ENCODE results near the gene TYROBP. TPM values are rescaled to one million over a fixed set of nuclear protein-coding genes. Genes with fewer than 3 reads are reported as not detected.

Gene TYROBP
- total RNA-seq (2022; extraction: Qiagen RNA extraction) = not detected in 5 replicates

DNA sequence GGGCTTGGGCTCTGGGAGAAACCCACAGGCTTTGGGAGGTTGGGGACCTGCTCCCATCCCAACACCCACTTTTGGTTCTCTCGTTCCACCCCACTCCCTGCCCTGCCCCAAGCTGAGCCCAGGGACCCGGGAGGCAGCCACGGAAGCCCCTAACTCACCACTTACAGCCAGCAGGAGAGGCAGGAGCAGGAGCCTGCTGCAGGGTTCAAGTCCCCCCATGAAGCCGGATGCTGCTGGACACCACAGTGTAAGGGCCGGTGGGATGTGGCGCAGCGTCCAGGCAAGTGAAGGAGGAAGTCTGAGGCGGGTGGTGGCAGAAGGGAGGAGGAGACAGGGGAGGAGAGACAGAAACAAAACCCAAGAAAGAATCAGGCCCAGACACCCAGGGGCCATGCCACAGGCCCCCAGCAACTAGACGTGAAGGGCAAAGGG, at the start of gene TYROBP:
TYROBP (minus strand) TSS at position 286 of the 432 bp plus-strand sequence; CDS start at position 219, 67 bp downstream.

DNA sequence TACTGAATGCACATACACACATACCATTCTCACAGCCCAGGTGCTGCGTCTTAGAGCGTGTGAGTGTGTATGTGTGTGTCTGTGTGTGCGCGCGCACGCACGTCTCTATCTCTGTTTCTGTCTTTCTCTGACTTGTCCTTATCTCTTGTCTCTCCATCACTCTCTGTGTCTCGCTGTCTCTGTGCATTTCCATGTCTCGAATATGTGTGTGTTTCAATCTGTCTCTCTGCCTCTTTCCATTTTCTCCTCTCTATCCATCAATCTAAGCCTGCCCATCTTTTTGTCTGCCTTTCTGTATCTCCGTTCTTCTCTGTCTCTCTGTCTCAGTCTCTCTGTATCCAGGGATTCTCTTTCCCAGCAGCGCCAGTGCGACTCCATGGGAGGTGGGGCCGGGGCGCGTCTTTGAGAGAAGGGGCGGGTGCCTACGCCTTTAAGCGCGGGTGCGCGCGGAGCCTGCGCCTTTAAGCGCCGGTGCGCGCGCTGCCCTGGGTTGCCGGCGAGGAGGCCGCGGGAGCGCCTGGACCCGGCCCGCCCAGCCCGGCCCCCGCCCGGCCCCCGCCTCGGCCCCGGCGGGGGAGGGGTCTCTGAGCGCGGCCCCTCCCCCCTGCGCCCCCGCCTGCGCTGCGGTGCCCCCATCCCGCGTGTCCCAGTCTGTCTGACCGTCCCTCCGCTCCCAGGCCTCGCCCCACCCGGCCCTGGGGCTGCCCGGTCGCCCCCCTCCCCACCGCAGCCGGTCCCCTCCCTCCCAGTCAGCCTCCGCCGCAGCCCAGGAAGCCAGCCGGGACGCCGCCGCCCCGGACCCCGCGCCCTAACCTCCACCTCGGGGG, 28.0 kb upstream of the TYROBP start, which contains the start of gene LRFN3:
LRFN3 (plus strand) TSS at position 464 of the 827 bp plus-strand sequence. CDS start 3,052 bp downstream, outside the sequence.

DNA sequence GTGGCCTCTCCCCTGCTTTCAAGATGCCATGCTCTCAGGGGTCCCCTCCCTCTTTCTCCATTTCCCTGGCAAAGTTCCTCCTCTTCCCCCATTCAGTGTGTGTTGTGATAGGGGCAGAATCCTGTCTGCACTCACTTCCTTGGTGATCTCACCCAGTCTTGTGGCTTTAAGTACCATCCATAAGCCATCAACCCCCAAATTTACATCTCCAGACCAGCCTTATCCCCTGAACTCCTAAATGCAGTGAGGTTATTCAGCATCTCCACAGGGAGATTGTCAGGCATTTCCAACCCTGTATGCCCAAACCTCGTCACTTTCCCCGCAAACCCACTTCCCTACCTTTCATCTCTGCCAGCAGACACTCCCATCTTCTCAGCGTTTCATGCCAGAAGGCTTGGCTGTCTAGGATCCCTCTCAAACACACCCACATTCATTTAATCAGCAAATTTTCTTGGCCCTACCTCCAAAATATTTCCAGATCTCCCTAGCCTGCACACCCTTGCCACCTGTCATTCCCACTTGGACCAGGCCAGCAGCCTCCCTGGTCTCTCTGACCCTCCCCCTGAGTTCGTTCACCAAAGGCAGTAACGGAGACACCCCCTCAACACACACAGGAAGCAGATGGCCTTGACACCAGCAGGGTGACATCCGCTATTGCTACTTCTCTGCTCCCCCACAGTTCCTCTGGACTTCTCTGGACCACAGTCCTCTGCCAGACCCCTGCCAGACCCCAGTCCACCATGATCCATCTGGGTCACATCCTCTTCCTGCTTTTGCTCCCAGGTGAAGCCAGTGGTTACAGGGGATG, 6.0 kb downstream of the TYROBP start, which contains the start of gene HCST:
HCST (plus strand) TSS at position 676 of the 808 bp plus-strand sequence; CDS start at position 741, 65 bp downstream.

DNA sequence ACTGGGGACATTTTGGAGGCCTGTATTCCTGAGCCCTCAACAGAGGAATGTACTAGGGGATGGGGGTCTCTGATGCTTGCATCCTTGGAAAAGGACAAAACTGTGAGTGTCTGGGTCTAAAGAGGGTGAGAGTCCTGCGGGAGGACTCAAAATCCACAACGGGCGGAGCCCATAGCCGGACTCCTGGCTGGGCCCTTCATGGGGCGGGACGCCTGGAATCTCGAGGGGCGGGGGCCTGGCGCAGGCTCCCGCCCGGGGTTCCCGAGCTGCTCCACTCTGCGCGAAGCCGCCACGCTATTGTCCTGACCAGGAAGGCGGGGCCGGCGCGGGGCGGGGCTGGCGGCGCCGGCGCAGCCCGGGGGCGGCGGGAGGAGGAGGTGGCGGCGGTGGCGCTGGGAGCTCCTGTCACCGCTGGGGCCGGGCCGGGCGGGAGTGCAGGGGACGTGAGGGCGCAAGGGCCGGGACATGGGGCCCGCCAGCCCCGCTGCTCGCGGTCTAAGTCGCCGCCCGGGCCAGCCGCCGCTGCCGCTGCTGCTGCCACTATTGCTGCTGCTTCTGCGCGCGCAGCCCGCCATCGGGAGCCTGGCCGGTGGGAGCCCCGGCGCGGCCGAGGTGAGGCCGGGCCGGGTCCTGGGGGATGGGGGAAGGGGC, 39.8 kb downstream of the TYROBP start, which contains the start of gene APLP1:
APLP1 (plus strand) TSS at position 403 of the 651 bp plus-strand sequence; CDS start at position 466, 63 bp downstream.

GRCh38 chr19:35856546-35857149, 51.4 kb downstream of the TYROBP start, which contains the start of gene KIRREL2:
KIRREL2 (plus strand) TSS chr19:35856911; CDS start chr19:35857120, 209 bp downstream.

Other genes starting within 250 kb of the TYROBP start
- 0.47 to 1.2 TPM (median 0.97 TPM) in 5 replicates for gene UPK1A, start 241.8 kb downstream of the TYROBP start, total RNA-seq (2022; extraction: Qiagen RNA extraction)
- gene ZBTB32, start 203.7 kb downstream of the TYROBP start, total RNA-seq (2022; extraction: Qiagen RNA extraction) = not detected in 5 replicates
- 35.9 to 63.5 TPM (median 60.7 TPM) in 5 replicates for gene KMT2B, start 190.3 kb downstream of the TYROBP start, total RNA-seq (2022; extraction: Qiagen RNA extraction)
- gene IGFLR1, start 165.8 kb downstream of the TYROBP start, total RNA-seq (2022; extraction: Qiagen RNA extraction) = 9.6 to 14.5 TPM (median 11.2 TPM) in 5 replicates
- 23.2 to 30.8 TPM (median 26.5 TPM) in 5 replicates for gene U2AF1L4, start 162.9 kb downstream of the TYROBP start, total RNA-seq (2022; extraction: Qiagen RNA extraction)
- gene PSENEN, start 162.6 kb downstream of the TYROBP start, total RNA-seq (2022; extraction: Qiagen RNA extraction) = 255 to 313 TPM (median 263 TPM) in 5 replicates
- 19.1 to 28.1 TPM (median 22.8 TPM) in 5 replicates for gene LIN37, start 159.7 kb downstream of the TYROBP start, total RNA-seq (2022; extraction: Qiagen RNA extraction)
- 0.24 to 0.39 TPM (median 0.34 TPM) in 4 of 5 replicates, not detected in the other for gene HSPB6, start 151.3 kb downstream of the TYROBP start, total RNA-seq (2022; extraction: Qiagen RNA extraction)
- gene PROSER3, start 150.1 kb downstream of the TYROBP start, total RNA-seq (2022; extraction: Qiagen RNA extraction) = 20.3 to 35.5 TPM (median 32.5 TPM) in 5 replicates
- gene ARHGAP33, start 132.7 kb downstream of the TYROBP start, total RNA-seq (2022; extraction: Qiagen RNA extraction) = 3.0 to 10.3 TPM (median 6.4 TPM) in 5 replicates
- 0.12 to 0.46 TPM (median 0.16 TPM) in 5 replicates for gene PRODH2, start 95.5 kb downstream of the TYROBP start, total RNA-seq (2022; extraction: Qiagen RNA extraction)
- gene NPHS1, start 55.8 kb downstream of the TYROBP start, total RNA-seq (2022; extraction: Qiagen RNA extraction) = 0.38 to 0.70 TPM (median 0.45 TPM) in 5 replicates
- gene KIRREL2, start 51.4 kb downstream of the TYROBP start, total RNA-seq (2022; extraction: Qiagen RNA extraction) = 0.37 to 0.65 TPM (median 0.52 TPM) in 5 replicates
- 71.0 to 103 TPM (median 96.5 TPM) in 5 replicates for gene APLP1, start 39.7 kb downstream of the TYROBP start, total RNA-seq (2022; extraction: Qiagen RNA extraction)
- 3.5 to 6.3 TPM (median 5.9 TPM) in 5 replicates for gene NFKBID, start 7.8 kb downstream of the TYROBP start, total RNA-seq (2022; extraction: Qiagen RNA extraction)
- gene HCST, start 5.8 kb downstream of the TYROBP start, total RNA-seq (2022; extraction: Qiagen RNA extraction) = 0.15 to 0.47 TPM (median 0.32 TPM) in 4 of 5 replicates, not detected in the other
- gene LRFN3, start 28.1 kb upstream of the TYROBP start, total RNA-seq (2022; extraction: Qiagen RNA extraction) = 13.2 to 27.6 TPM (median 23.1 TPM) in 5 replicates
- 32.4 to 43.7 TPM (median 41.9 TPM) in 5 replicates for gene SDHAF1, start 86.9 kb upstream of the TYROBP start, total RNA-seq (2022; extraction: Qiagen RNA extraction)
- 0.15 to 0.36 TPM (median 0.28 TPM) in 5 replicates for gene SYNE4, start 100.5 kb upstream of the TYROBP start, total RNA-seq (2022; extraction: Qiagen RNA extraction)
- 20.0 to 26.5 TPM (median 22.8 TPM) in 5 replicates for gene ALKBH6, start 105.9 kb upstream of the TYROBP start, total RNA-seq (2022; extraction: Qiagen RNA extraction)
- gene CLIP3, start 124.6 kb upstream of the TYROBP start, total RNA-seq (2022; extraction: Qiagen RNA extraction) = 0.67 to 0.99 TPM (median 0.74 TPM) in 5 replicates
- gene THAP8, start 146.0 kb upstream of the TYROBP start, total RNA-seq (2022; extraction: Qiagen RNA extraction) = 4.4 to 7.7 TPM (median 7.2 TPM) in 5 replicates
- 15.4 to 27.5 TPM (median 26.2 TPM) in 5 replicates for gene WDR62, start 146.6 kb upstream of the TYROBP start, total RNA-seq (2022; extraction: Qiagen RNA extraction)
- 0.15 to 0.26 TPM (median 0.25 TPM) in 3 of 5 replicates, not detected in the others for gene OVOL3, start 202.8 kb upstream of the TYROBP start, total RNA-seq (2022; extraction: Qiagen RNA extraction)
- gene POLR2I, start 206.6 kb upstream of the TYROBP start, total RNA-seq (2022; extraction: Qiagen RNA extraction) = 239 to 270 TPM (median 250 TPM) in 5 replicates
- gene TBCB, start 207.2 kb upstream of the TYROBP start, total RNA-seq (2022; extraction: Qiagen RNA extraction) = 456 to 511 TPM (median 495 TPM) in 5 replicates
- 1,596 to 2,458 TPM (median 2,269 TPM) in 5 replicates for gene CAPNS1, start 231.8 kb upstream of the TYROBP start, total RNA-seq (2022; extraction: Qiagen RNA extraction)
- not detected in 5 replicates for gene COX7A1, start 244.2 kb upstream of the TYROBP start, total RNA-seq (2022; extraction: Qiagen RNA extraction)

All from A549 treated with dexamethasone at 1 μM for 4 hours (cell line).